Subcutaneous adipose tissue (tissue), 4 donors: ENCODE results near the gene GAPVD1. TPM values are rescaled to one million over a fixed set of nuclear protein-coding genes. Genes with fewer than 3 reads are reported as not detected.

ENCODE experiments used
- CTCF ChIP-seq: fragments of 450-650 bp; IDR thresholded peaks from one replicate; pipeline ENCODE4 v1.5.1; 2016; ENCODE audit warnings: low read depth, mild to moderate bottlenecking, control low read depth, antibody characterized with exemption, moderate library complexity
- total RNA-seq, 4 donors: library from RNA; depleted of rRNA; stranded (reverse); fragments of >200 nt; gene quantifications; one replicate each; pipeline ENCODE4 v1.1.0, GENCODE V29; 2016

The GAPVD1 gene
- total RNA-seq, 4 donors from 2014 or later, result 57.7 to 85.3 (median 62.9) TPM

- TF ChIP-seq CTCF, result no peak
Measured at GRCh38 chr9:125284855-125285254, 23.2 kb downstream of the GAPVD1 start.

GRCh38 chr9:125293134-125293533 is 31.5 kb downstream of the GAPVD1 start:
- no peak for TF ChIP-seq CTCF

- no peak for TF ChIP-seq CTCF
Measured at GRCh38 chr9:125295657-125296056, 34.0 kb downstream of the GAPVD1 start.

GRCh38 chr9:125296843-125297372 is 35.3 kb downstream of the GAPVD1 start:
- TF ChIP-seq CTCF, result no peak

GRCh38 chr9:125297917-125298316 is 36.3 kb downstream of the GAPVD1 start:
- TF ChIP-seq CTCF, result no peak

- TF ChIP-seq CTCF, result no peak
Measured at GRCh38 chr9:125302241-125302640, 40.6 kb downstream of the GAPVD1 start.

GRCh38 chr9:125304273-125304672 is 42.6 kb downstream of the GAPVD1 start:
- TF ChIP-seq CTCF, result no peak

GRCh38 chr9:125312411-125312810 is 50.8 kb downstream of the GAPVD1 start:
- no peak for TF ChIP-seq CTCF
